ENCODE data around the gene ALG13.
"Not testable (repeated sequence)": the region's sequence is repeated elsewhere in the genome, so short reads cannot be mapped to it uniquely, and the experiment has no call there.

ALG13 gene

DNA sequence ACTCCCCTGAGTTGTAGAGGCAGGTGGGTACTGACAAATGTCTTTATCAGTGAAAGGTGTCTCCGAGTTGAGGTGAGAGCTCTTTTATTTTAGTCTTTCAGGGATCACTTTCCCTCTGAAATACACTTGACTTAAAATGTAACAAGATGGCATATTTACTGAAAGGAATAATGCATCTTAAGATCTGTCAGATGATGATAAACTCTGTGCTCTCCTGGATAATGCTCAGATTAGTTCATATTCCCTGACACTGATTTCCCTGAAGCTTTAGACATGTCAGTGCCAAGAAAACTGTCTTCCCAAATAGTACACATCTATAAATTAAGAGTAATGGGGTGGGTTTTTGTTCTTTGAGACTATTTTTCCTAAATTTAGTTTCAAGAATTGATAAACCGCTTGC is 75.5 kb downstream of the ALG13 start:
- H3K27ac ChIP-seq, result no peak overlapping the region
- TF ChIP-seq ZFX (IDR thresholded peaks at IDR 0.05; ENCODE audit: borderline replicate concordance), result no peak
- no peak for TF ChIP-seq CTCF (IDR thresholded peaks at IDR 0.05)

GRCh38 chrX:111759686-111760085 is 78.7 kb downstream of the ALG13 start:
- TF ChIP-seq CTCF (IDR thresholded peaks at IDR 0.05) (no peak), ZFX (IDR thresholded peaks at IDR 0.05; ENCODE audit: borderline replicate concordance) (no peak)
- no peak overlapping the region for H3K27ac ChIP-seq

DNA sequence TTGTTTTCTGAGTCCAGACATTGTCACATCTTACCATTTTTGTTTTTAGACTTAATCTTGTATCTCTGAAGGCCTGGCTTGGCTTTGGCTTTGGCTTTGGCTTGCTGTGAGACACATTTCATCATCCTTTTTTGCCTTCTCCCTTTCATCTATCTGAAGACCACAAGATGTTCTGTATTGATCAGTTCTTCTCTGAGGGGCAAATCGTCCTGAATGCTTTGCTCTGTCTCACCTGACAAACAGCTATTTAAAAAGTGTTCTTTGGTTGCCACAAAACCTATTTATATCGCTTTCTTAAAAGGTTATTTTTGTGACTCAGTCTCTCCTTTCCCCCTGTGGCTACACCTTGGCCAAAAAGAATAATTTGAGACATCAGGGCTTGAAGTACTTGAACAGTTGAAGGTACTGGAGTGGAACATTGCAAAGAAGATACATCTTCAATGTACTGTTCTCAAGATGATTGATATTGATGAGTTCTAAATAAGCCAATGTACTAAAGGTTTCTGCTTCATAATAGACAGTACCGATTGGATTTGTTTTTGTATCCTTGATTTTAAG is 80.7 kb downstream of the ALG13 start:
- no peak for TF ChIP-seq ZFX (IDR thresholded peaks at IDR 0.05; ENCODE audit: borderline replicate concordance)
- TF ChIP-seq CTCF (IDR thresholded peaks at IDR 0.05), result no peak
- H3K27ac ChIP-seq, result no peak overlapping the region

GRCh38 chrX:111778591-111778990 is 97.6 kb downstream of the ALG13 start:
- H3K27ac ChIP-seq, result no peak overlapping the region
- TF ChIP-seq CTCF (IDR thresholded peaks at IDR 0.05), result no peak
- no peak for TF ChIP-seq ZFX (IDR thresholded peaks at IDR 0.05; ENCODE audit: borderline replicate concordance)

DNA sequence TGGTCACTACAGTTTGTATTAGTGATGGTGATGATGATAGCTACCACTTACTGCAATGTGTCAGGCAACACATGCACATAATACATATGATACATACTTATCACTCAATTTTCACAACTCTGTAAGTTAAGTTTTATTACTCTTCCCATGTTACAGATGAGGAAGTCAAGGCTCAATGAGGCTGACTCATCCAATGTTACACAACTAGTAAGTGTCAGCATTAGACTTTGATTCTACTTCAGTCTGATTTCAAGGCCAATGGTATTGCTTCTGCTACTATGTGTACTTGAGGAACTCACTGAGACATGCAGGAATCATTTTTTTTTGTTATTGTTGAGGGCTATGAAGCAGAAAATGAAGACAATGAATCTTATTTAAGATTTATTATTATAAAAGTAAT is 98.6 kb downstream of the ALG13 start:
- TF ChIP-seq CTCF (IDR thresholded peaks at IDR 0.05) (no peak), ZFX (IDR thresholded peaks at IDR 0.05; ENCODE audit: borderline replicate concordance) (no peak)
- no peak overlapping the region for H3K27ac ChIP-seq

GRCh38 chrX:111784667-111785066 is 103.7 kb downstream of the ALG13 start:
- no peak for TF ChIP-seq CTCF (IDR thresholded peaks at IDR 0.05)
- TF ChIP-seq ZFX (IDR thresholded peaks at IDR 0.05; ENCODE audit: borderline replicate concordance), result no peak
- no peak overlapping the region for H3K27ac ChIP-seq

DNA sequence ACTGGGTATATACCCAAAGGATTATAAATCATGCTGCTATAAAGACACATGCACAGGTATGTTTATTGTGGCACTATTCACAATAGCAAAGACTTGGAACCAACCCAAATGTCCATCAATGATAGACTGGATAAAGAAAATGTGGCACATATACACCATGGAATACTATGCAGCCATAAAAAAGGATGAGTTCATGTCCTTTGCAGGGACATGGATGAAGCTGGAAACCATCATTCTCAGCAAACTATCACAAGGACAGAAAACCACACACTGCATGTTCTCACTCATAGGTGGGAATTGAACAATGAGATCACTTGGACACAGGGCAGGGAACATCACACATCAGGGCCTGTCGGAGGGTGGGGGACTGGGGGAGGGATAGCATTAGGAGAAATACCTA is 109.1 kb downstream of the ALG13 start:
- H3K27ac ChIP-seq, result not testable (repeated sequence)

All from 22Rv1 (cell line).